OCI-LY1 (cell line): Measurements from ENCODE around the gene KAT6B.

Experiments used
- H2AFZ ChIP-seq: fragments of 200-600 bp; sonication (generic), shearing (Covaris generic); 2 replicates; pipeline ENCODE4 v1.6.0; 2014; ENCODE audit warnings: antibody characterized with exemption, mild to moderate bottlenecking, low read length
- H3F3A ChIP-seq: fragments of 200-600 bp; sonication (generic), shearing (Covaris generic); 2 replicates; pipeline ENCODE4 v1.6.0; 2014; ENCODE audit warnings: mild to moderate bottlenecking, antibody characterized with exemption, low read length, moderate library complexity; ENCODE audit not compliant: insufficient read depth
- H3K27ac ChIP-seq: fragments of 200-600 bp; sonication (generic); 2 replicates; pipeline ENCODE4 v1.5.1; 2014; ENCODE audit warnings: low read length, mixed run types, mild to moderate bottlenecking, low read depth; ENCODE audit not compliant: poor library complexity, severe bottlenecking
- H3K27me3 ChIP-seq: fragments of 200-600 bp; sonication (generic); 2 replicates; pipeline ENCODE4 v1.6.0; 2014; ENCODE audit warnings: antibody characterized with exemption, mild to moderate bottlenecking, low read length, moderate library complexity; ENCODE audit not compliant: insufficient read depth
- H3K36me3 ChIP-seq: fragments of 200-600 bp; sonication (generic); 2 replicates; pipeline ENCODE4 v1.6.1; 2014; ENCODE audit warnings: mild to moderate bottlenecking, antibody characterized with exemption, low read length, moderate library complexity, mixed read lengths; ENCODE audit not compliant: insufficient read depth
- H3K4me1 ChIP-seq: fragments of 200-600 bp; sonication (generic); 2 replicates; pipeline ENCODE4 v1.5.1; 2014; ENCODE audit warnings: mild to moderate bottlenecking, low read length, moderate library complexity; ENCODE audit not compliant: insufficient read depth, severe bottlenecking
- H3K4me2 ChIP-seq: fragments of 200-600 bp; sonication (generic), shearing (Covaris generic); 2 replicates; pipeline ENCODE4 v1.6.1; 2014; ENCODE audit warnings: low read length
- H3K4me3 ChIP-seq: fragments of 200-600 bp; sonication (generic); 2 replicates; pipeline ENCODE4 v1.5.1; 2014; ENCODE audit warnings: low read length, low read depth, mild to moderate bottlenecking, mixed read lengths; ENCODE audit not compliant: poor library complexity, severe bottlenecking
- H3K79me2 ChIP-seq: fragments of 200-600 bp; shearing (Covaris generic); 2 replicates; pipeline ENCODE4 v1.6.1; 2016; ENCODE audit warnings: mixed run types, low read length, mixed read lengths; ENCODE audit not compliant: insufficient read depth
- H3K9ac ChIP-seq: fragments of 200-600 bp; sonication (generic), shearing (Covaris generic); 2 replicates; pipeline ENCODE4 v1.6.1; 2014; ENCODE audit warnings: mild to moderate bottlenecking, low read length, mixed read lengths
- H3K9me2 ChIP-seq: fragments of 200-600 bp; sonication (generic), shearing (Covaris generic); 2 replicates; pipeline ENCODE4 v1.6.1; 2014; ENCODE audit warnings: low read depth, mild to moderate bottlenecking, low read length, mixed read lengths
- H3K9me3 ChIP-seq: fragments of 200-600 bp; shearing (Covaris generic); 2 replicates; pipeline ENCODE4 v1.6.1; 2014; ENCODE audit warnings: low read length, mixed read lengths
- H4K20me1 ChIP-seq: fragments of 200-600 bp; sonication (generic), shearing (Covaris generic); 2 replicates; pipeline ENCODE4 v1.6.0; 2016; ENCODE audit warnings: mild to moderate bottlenecking, low read length; ENCODE audit not compliant: insufficient read depth
- EZH2 ChIP-seq: fragments of 200-600 bp; sonication (generic), shearing (Covaris generic); IDR thresholded peaks from 2 replicates; pipeline ENCODE4 v1.8.0; 2017; ENCODE audit warnings: borderline replicate concordance, mixed run types, mild to moderate bottlenecking, antibody characterized with exemption, low read length, moderate library complexity, mixed read lengths
- TF ChIP-seq, protein P1 (sequence below): fragments of 200-600 bp; sonication (generic), shearing (Covaris generic); IDR thresholded peaks from 2 replicates; pipeline ENCODE4 v1.5.1; 2017; ENCODE audit warnings: mild to moderate bottlenecking, antibody characterized with exemption, low read length, moderate library complexity, mixed read lengths

Gene KAT6B

GRCh38 chr10:74912182-74912581 is 85.8 kb downstream of the KAT6B start:
- TF ChIP-seq EZH2: no peak
- TF ChIP-seq, protein P1, sequence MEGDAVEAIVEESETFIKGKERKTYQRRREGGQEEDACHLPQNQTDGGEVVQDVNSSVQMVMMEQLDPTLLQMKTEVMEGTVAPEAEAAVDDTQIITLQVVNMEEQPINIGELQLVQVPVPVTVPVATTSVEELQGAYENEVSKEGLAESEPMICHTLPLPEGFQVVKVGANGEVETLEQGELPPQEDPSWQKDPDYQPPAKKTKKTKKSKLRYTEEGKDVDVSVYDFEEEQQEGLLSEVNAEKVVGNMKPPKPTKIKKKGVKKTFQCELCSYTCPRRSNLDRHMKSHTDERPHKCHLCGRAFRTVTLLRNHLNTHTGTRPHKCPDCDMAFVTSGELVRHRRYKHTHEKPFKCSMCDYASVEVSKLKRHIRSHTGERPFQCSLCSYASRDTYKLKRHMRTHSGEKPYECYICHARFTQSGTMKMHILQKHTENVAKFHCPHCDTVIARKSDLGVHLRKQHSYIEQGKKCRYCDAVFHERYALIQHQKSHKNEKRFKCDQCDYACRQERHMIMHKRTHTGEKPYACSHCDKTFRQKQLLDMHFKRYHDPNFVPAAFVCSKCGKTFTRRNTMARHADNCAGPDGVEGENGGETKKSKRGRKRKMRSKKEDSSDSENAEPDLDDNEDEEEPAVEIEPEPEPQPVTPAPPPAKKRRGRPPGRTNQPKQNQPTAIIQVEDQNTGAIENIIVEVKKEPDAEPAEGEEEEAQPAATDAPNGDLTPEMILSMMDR: no peak
- Histone ChIP-seq H3K9me2 (no peaks in the 10 kb centered on the region), H3K4me1 (peaks cover 7% of the 10 kb centered on the region), H4K20me1 (no peaks in the 10 kb centered on the region), H3K36me3 (no peaks in the 10 kb centered on the region), H3F3A (no peaks in the 10 kb centered on the region), H3K27ac (no peak overlapping the region), H3K27me3 (no peaks in the 10 kb centered on the region), H3K9ac (no peak overlapping the region), H3K4me2 (no peak overlapping the region), H3K79me2 (peaks cover 23% of the 10 kb centered on the region), H3K9me3 (no peaks in the 10 kb centered on the region), H3K4me3 (no peak overlapping the region), H2AFZ (no peak overlapping the region)

DNA sequence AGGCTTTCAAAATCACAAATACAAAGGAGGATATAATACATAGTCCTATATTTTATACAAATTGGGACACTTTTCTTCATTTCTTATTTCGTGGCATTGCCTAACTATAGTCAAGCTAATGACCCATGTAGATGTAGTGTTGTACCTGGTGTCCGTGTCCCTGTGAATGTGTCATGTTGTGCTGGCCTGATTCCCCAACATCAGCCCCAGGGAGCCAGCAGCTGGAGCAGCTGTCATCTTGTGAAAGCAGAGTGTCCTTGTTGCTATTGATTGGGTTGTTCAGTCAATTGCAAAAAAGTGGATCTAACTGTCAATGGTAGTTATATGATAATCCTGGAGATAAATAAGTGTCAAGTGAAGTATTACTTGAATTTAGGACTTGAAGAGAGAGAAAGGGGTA is 86.3 kb downstream of the KAT6B start:
- Histone ChIP-seq H3K9me3 (no peaks in the 10 kb centered on the region), H3K79me2 (peaks cover 23% of the 10 kb centered on the region), H3K4me2 (no peak overlapping the region), H3K36me3 (no peaks in the 10 kb centered on the region), H3K9ac (no peak overlapping the region), H3K4me3 (no peak overlapping the region), H3F3A (no peaks in the 10 kb centered on the region), H2AFZ (no peak overlapping the region), H3K9me2 (no peaks in the 10 kb centered on the region), H3K27me3 (no peaks in the 10 kb centered on the region), H4K20me1 (no peaks in the 10 kb centered on the region), H3K27ac (no peak overlapping the region), H3K4me1 (peaks cover 7% of the 10 kb centered on the region)
- no peak for TF ChIP-seq EZH2
- TF ChIP-seq, protein P1: no peak

DNA sequence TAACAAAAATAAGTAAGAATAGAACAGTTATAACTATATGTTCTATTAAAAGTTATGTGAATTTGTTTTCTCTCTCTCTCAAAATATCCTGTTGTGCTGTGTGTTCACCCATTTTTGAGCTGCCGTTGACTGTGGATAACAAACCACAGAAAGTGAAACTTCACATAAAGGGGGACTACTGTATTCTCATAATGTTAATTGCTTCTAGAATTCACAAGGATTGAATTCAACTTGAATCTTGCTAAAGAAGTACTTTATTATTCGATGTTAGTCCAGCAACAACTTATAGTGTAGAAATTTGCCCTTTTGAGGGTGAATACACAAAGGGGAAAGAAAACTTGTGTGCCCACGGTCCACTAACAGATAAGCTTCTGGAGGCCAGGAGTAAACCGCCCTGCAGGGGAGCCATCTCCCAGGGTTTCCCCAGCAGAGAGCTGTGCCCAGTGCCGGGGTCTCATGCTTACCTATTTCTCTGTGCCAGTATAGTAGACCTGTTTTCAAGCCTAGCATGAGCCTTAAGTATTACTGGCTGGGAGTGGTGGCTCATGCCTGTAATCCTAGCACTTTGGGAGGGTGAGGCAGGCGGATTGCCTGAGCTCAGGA is 87.1 kb downstream of the KAT6B start:
- Histone ChIP-seq H3K36me3 (no peaks in the 10 kb centered on the region), H3K79me2 (peaks cover 27% of the 10 kb centered on the region), H3K9ac (no peak overlapping the region), H3K9me3 (no peaks in the 10 kb centered on the region), H3K27me3 (no peaks in the 10 kb centered on the region), H2AFZ (no peak overlapping the region), H3K4me3 (no peak overlapping the region), H3F3A (no peaks in the 10 kb centered on the region), H3K4me1 (peaks cover 7% of the 10 kb centered on the region), H3K9me2 (no peaks in the 10 kb centered on the region), H3K4me2 (no peak overlapping the region), H3K27ac (no peak overlapping the region), H4K20me1 (no peaks in the 10 kb centered on the region)
- TF ChIP-seq, protein P1: no peak
- no peak for TF ChIP-seq EZH2
